DMS153 treated with DMSO at 0.1 percent for 48 hours (cell line): Measurements from ENCODE around the gene CKAP5.

Source experiments
- DNase-seq: peaks from one replicate; lab custom pipeline; 2025; ENCODE audit not compliant: unreplicated experiment; lab: John Stamatoyannopoulos, UW

Gene CKAP5

DNA sequence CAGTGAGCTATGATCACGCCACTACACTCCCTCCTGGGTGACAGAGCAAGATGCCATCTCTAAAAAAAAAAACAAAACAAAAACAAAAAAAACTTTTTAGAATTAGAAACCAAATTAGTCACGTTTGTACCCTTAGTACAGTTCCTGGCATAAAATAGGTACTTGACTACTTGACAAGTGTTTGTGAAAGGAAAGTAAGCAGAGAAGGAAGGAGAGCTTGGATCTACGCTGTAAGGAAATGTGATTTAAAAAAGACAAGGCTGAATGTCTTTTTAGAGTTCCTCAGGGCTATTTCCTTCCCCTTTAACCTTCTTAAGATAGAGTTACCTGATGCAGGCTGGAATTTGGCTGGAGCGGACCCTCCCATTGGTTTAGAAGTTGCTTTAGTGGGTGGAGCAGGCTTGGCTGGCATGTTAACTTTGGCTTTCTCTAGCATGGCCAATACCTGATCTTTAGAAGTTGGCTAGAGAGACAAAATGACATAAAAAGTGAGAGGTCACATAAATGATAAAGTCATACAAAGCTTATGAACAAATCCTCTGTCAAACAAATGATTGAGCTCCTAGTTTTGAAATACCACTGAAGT is 76.4 kb downstream of the CKAP5 start:
- DNase-seq: no peak

DNA sequence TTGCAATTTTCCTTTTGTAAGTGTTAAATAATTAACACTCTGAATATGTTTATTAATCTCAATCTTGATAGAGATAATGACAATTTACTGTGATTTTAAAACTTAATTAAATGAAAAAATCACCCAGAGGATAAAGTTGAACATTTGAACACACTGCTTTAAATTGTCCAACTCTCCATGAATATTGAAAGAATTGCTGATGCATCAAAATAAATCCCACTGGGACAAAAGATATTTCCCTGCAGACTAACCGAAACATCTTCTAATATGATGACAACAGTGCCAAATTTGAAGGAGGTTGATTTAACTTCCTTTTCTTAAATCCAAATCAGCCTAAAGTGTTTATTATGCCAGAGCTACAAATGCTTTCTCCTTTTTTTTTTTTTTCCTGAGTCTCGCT is 79.4 kb downstream of the CKAP5 start:
- DNase-seq: no peak

DNA sequence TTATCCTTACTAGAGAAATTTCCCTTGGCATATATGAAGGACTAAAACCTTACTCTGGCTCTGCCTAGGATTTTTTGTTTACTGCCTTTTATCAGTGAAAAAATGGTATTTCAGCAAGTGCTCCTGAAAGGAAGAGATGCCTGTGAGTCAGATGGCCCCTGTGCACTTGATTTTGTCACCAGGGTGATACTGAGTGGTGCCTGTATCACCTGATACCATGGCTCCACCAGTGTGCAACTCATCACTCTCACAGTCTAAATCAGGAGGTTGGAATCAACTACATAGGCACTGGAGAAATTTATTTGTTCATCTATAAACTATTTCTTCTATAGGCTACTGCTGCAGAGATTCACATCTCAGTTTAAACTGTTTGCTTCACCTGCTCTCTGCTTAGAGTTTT is 83.8 kb downstream of the CKAP5 start:
- DNase-seq: no peak

DNA sequence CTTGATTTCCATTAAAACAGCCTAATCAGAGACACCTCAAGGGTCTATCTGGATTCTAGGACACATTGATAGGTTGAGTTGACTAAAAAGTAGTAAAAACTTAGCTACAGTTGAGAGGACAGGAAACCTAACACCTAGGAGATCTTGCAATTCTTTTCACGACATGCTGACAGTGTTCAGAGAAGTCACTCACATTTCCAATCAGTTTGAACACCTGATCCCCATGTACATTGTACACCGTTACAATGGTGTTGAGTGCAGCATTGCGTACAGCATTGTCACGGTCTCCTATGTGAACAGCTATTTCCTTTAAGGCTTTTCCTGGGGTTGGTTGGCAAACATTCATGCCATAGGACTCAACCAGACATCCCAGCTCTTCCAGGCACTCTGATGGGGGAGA is 84.3 kb downstream of the CKAP5 start:
- DNase-seq: no peak

DNA sequence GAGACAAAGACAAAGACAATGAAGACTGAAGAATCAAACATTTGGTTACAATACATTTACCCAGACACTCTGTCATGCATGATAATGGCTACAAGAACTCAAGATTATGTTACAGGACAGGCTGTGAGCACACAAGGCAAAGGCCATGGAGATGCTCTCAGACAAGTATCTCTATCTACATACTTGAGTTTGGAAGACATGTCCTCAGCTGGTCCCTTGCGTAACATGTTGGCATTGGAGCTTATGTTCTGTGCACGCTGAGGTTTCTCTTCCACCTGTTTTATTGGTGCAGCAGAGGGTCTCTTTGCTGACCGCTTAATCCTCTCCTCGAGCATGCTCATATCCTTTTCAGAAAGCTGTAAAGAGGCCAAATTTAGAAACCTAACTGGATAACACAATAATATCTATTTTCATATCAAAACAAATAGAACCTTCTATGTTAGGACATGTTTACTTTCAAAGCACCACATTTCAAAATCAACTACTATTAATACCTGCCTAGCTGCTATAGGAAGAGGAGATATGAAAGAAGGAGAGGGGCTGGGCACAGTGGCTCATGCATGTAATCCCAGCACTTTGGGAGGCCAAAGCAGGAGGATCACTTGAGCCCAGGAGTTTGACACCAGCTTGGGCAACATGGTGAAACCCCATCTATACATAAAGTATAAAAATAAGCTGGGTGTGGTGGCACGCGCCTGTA is 85.5 kb downstream of the CKAP5 start:
- no peak for DNase-seq

DNA sequence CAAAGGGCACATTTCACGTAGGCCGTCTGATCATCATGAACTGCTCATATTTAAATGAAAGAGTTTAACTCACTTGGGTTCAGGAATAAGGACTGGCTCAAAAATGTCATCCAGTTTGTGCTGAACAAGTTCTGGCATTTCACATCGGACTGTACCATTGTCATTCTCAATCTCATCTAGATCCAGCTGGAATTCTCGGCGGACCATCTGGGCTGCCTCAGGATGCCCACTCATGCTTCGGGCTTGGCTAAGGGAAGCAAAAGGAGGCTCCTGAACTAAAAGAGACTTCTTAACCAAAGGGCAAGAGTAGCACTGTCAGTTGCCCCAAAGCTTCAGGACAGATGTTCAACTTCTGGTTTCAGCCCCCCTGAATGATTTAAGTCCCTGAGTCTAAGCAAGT is 86.9 kb downstream of the CKAP5 start:
- DNase-seq: no peak

DNA sequence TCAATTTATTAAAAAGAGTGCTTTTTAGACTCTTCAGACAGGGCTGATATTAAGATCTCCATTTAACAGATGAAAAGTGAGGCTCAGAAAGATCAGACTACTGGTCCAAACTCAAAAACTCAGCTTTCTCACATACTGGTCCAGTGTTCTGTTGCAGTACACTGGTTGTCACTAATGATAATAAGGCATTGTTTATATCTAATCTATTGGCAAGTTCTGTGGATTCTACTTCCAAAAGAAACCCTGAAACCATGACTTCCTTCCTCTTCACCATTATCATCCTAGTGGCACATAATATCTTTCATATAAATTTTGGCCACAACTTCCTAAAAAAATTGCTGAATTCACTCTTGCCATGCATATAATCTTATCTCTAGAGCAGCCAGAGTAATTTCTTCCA is 90.1 kb downstream of the CKAP5 start:
- DNase-seq: no peak

DNA sequence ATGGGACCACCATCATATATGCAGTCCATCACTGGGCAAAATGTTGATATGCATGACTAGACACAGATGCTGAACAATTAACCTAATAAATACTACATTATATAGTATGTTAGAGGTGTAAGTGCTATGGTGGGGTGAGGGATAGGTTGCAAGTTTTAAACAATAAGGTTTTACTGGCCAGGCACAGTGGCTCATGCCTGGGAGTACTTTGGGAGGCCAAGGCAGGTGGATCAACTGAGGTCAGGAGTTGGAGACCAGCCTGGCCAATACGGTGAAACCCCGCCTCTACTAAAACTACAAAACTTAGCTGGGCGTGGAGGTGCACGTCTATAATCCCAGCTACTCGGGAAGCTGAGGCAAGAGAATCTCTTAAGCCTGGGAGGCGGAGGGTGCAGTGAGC is 98.9 kb downstream of the CKAP5 start:
- no peak for DNase-seq

DNA sequence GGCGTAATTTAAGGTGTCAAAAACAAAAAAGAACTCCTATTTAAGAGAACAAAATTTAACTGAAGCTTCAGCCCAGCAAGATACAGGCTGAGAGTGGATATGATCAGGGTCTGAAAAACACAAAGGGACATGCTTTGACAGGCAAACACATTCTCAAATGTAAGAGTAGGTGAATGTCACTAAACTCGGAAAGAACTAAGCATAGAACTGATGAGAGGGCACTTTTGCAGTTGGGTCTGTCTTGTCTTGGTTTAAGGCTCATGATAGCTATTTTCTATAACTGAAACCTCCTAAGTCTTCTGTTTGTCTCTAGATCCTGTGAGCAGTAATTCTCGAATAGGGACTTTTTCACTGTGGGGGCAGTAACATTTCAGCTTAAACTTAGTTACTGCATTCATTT is 100.1 kb downstream of the CKAP5 start:
- DNase-seq: no peak

DNA sequence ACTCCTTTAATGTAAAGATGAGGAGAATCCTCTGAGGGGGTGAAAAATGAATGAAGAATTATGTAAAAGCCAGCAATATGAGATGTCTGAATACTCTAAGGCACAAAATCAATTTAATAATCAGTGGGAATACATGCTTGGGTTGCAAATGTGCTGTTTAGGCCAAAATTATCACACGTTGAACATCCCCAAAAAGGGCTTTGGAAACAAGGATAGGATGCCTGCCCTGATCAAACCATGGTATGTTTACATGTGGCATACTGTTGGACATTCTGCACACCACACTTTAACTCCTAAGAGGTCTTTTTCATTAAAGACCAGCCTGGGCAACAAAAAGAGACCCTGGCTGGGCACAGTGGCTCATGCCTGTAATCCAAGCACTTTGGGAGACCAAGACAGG is 100.8 kb downstream of the CKAP5 start:
- no peak for DNase-seq

DNA sequence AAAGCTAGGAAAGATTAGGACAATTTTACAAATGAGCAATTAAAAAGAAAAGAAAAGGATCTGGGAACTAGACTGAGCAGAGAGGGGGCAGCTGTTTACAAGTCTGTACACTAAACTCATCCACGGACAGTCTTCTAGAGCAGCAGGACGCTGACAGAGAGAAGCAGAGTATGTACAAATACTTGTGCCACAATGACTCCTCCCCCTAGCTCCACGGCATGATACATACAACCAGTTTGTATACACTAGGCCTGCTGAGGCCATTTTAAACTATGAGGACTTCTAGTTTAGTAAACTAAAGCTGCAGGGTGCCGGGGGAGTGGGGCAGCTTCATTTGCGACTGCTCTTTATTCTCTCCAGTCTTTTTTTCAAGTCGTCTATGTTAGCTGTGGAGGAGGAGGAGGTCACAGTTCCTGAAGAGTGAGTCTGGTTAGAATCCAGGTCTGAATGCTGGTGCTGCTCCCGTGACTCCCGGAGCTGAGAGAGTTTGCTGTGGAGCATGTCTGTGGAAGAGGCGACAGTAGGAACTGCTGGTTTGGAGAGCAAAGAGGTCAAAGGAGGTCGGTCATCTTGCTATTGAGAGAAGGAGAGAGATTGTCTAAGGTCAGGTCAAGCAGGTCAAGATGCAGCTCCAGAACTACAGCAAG is 102.3 kb downstream of the CKAP5 start:
- no peak for DNase-seq

DNA sequence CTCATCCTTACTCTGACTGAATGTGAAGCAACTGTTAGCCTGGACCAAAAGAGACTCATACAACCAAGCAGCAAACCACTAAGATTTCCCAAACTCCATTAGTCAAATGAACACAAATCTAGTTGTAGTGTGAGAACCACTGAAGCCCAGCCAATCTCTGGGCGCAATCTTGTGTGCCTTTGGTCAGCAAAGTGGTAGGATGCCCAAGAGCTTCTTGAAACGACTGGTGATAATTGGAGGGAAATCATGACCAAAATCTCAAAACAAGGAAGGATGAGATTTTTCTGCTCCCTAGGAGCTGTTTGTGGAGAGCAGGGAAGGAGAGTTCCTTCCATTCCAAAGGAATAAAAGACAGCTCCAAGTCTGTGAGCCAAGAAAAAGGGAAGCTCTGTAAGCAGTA is 103.0 kb downstream of the CKAP5 start:
- DNase-seq: no peak

DNA sequence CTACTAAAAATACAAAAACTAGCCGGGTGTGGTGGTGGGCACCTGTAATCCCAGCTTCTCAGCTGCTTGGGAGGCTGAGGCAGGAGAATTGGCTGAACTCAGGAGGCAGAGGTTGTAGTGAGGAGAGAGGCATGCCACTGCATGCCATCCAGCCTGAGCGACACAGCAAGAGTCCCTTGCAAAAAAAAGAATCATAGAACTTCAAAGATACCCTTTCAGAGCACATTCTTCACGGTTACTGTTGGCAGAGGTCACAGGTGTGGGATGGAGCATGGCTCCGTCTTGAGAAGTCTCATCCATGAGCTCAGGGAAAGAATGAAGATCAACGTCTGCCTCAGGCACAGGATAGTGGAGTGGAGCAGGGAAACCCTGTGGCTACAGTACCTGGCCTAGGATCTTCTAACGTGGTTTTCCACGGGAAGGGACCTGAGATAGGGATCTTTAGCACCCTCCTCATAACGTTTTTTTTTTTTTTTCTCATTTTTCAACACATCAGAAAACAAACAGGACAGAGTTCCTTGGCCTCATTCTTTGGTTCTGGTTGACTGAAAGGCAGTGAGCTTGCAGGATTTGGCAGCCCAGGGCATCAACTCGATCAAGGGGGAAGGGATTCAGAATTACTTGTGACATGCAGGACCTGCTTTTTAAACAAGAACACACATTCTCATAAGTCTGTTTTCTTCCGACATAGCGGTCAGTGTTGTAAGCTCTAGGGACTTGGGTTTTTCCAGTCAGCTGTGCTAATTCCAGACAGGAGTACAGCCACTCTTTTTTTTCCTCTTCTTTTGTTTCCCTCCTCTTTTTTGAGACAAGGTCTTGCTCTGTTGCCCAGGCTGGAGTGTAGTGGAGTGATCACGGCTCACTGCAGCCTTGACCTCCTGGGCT is 104.2 kb downstream of the CKAP5 start:
- no peak for DNase-seq

DNA sequence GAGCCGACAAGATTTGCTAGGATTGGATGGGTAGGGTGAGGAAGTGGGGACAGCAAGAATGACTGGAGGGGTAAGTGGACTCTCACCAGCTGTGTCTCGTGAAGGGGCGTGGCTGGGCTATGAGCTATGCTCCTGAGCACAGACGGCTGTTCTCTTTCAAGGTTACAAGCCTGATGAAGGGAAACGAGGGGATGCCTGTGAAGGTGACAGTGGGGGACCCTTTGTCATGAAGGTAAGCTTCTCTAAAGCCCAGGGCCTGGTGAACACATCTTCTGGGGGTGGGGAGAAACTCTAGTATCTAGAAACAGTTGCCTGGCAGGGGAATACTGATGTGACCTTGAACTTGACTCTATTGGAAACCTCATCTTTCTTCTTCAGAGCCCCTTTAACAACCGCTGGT is 107.2 kb downstream of the CKAP5 start:
- DNase-seq: no peak

DNA sequence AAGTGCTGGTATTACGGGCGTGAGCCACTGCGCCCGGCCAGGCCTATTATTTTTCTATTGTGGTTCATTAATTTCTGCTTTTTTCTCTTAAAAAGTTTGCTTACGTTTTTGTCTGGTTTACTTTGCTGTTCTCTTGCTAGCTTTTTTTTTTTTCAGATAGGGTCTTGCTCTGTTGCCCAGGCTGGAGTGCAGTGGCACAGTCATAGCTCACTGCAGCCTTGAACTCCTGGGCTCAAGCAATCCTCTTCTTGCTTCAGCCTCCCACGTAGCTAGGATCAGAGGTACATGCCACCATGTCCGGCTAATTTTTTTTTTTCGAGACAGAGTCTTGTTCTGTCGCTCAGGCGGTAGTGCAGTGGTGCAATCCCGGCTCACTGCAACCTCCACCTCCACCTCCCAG is 108.4 kb downstream of the CKAP5 start:
- DNase-seq: no peak

DNA sequence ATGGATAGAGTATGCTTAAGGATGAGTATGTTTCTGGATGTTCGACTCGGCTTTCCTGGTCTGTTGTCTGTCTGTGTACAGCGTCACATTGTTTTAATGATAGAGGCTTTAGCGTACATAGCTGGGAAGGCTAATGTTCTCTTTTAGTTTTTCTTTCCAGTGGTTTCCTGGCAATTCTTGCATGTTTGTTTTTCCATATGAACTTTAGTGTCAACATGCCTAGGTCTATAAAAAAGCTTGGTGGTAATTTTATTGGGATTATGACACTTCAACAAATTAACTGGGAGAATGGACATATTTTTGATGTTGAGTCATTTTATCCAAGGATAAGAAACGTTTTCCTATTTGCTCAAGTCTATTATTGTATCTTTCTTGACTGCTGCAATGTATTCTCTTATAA is 109.5 kb downstream of the CKAP5 start:
- DNase-seq: no peak

DNA sequence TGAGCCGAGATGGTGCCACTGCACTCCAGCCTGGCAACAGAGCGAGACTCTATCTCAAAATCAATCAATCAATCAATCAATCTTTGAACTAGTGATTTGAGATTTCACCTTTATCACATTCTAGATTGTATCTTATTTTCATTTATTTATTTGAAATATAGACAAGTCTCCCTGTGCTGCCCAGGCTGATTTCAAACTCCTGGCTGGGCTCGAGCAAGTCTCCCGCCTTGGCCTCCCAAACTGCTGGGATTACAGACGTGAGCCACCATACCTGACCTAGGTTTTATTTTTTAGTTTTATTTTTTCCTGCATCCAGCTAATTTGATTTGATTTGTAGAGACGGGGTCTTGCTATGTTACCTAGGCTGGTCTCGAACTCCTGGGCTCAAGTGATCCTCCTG is 109.9 kb downstream of the CKAP5 start:
- DNase-seq: no peak

DNA sequence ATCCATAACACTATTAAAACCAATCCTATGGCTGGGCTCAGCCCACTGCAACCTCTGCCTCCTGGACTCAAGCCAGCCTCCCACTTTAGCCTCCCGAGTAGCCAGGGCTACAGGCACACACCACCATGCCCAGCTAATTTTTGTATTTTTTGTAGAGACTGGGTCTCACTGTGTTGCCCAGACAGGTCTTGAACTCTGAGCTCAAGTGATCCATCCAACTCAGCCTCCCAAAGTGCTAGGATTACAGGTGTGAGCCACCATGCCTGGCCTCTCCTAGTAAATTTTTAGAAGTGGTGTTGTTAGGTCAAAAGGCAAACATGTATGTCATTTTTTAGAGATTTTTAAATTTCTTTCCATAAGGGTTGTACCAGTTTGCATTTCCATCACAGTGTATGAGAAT is 112.8 kb downstream of the CKAP5 start:
- DNase-seq: no peak

DNA sequence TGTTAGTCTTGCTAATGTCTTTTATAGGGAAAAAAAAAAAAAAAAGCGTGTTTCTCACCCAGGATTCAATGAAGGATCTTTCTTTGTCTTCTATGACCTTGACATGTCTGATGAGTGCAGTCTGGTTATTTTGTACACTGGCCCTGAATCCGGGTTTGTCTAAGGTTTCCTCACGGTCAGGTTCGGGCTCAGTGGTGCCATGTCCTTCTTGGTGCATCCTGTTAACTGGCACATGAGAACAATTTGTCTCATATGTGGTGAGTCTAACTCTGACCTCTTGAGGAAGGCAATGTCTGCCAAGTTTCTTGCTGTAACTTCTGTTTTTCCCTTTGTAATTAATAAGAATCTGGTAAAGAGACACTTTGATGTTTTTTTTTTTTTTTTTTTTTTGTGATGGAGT is 114.5 kb downstream of the CKAP5 start:
- DNase-seq: no peak

DNA sequence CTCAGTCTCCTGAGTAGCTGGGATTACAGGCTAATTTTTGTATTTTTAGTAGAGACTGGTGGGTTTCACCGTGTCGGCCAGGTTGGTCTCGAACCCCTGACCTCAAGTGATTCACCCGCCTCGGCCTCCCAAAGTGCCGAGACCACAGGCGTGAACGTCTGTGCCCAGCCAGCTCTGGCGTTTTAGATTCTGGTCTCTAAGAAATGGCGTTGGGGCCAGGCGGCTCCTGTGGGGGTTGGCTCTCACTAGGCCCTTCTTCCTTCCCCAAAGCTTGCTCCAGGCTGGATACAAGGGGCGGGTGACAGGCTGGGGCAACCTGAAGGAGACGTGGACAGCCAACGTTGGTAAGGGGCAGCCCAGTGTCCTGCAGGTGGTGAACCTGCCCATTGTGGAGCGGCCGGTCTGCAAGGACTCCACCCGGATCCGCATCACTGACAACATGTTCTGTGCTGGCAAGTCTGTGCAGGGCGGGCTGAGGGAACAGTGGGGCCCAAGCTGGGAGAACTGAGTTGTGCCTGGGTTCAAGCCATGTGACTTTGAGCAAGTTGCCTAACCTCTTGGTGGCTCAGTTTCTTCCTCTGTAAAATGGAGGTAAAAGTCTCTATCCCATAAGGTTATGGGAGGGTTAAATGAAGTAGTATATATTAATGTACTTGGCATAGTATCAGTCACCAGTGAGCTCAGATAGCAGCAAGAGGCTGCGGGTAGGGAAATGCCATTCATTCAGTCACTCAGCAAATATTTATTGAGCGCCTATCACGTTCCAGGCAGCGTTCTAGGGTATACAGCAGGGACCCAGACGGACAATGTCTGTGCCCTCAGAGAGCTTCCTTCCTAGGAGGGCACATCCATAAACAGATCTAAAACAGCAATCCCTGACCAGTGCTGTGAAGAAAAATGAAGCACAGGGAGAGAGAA is 116.7 kb downstream of the CKAP5 start:
- DNase-seq: no peak

DNA sequence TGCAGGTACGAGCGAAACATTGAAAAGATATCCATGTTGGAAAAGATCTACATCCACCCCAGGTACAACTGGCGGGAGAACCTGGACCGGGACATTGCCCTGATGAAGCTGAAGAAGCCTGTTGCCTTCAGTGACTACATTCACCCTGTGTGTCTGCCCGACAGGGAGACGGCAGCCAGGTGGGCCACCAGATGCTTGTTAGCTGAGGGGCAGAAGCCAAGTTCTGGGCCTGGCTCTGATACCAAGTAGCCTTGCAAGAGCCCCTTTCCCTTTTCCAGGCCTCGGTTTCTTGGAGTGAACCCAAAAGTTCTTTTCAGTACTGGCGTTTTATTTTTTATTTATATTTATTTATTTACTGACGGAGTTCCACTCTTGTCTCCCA is 117.4 kb downstream of the CKAP5 start:
- no peak for DNase-seq
